Activated naive CD8-positive, alpha-beta T cell (primary cell): Measurements from ENCODE around the gene CDCA8.
"Not testable (repeated sequence)": the region's sequence is repeated elsewhere in the genome, so short reads cannot be mapped to it uniquely, and the experiment has no call there.

Source experiments
- H3K27ac Mint-ChIP-seq: one replicate; pipeline ENCODE4 v1.8.0; 2021; ENCODE audit warnings: mixed read lengths
- H3K27me3 Mint-ChIP-seq: one replicate; pipeline ENCODE4 v1.8.0; 2021; ENCODE audit warnings: mixed read lengths
- H3K36me3 Mint-ChIP-seq: one replicate; pipeline ENCODE4 v1.8.0; 2021; ENCODE audit warnings: mixed read lengths
- H3K4me1 Mint-ChIP-seq: one replicate; pipeline ENCODE4 v1.8.0; 2021; ENCODE audit warnings: low read depth, mixed read lengths
- H3K4me3 Mint-ChIP-seq: one replicate; pipeline ENCODE4 v1.8.0; 2021; ENCODE audit warnings: mild to moderate bottlenecking, mixed read lengths
- H3K9me3 Mint-ChIP-seq: one replicate; pipeline ENCODE4 v1.8.0; 2021; ENCODE audit warnings: low read depth, mixed read lengths

Gene CDCA8

DNA sequence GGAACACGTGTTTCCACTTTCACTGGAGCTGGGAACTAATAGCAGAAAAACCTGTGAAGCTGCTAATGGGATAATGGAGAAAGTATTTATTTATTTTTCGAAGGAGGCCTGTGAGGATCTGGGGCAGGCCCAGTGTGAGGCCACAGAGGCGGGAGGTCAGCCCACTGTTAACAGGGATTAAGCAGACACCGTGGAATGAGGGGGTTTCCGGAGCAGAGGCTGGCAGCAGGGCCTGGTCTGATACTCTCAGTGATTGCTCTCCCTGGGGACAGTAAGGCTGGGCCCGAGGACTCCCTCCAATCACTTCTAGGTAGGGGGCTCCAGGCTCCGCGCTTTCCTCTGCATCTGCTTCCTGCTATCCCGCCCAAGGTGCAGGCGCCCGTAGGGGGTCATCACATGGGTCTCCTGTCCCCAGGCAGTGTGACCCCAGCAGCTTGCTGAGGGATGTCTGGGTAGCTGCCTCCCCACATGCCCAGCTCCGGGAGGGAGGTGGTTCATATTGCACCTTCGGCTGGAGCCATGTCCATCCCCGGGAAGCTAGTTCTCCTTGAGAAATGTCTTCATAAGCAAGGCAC, 28.8 kb upstream of the CDCA8 start:
- H3K36me3 Mint-ChIP-seq = no peaks in the 10 kb centered on the region
- H3K27ac Mint-ChIP-seq = no peak overlapping the region
- no peaks in the 10 kb centered on the region for H3K9me3 Mint-ChIP-seq
- no peaks in the 10 kb centered on the region for H3K4me1 Mint-ChIP-seq
- no peak overlapping the region for H3K4me3 Mint-ChIP-seq
- peaks cover 1% of the 10 kb centered on the region for H3K27me3 Mint-ChIP-seq

- no peak overlapping the region for H3K4me3 Mint-ChIP-seq
- no peaks in the 10 kb centered on the region for H3K9me3 Mint-ChIP-seq
- H3K27me3 Mint-ChIP-seq = peaks cover 2% of the 10 kb centered on the region
- H3K36me3 Mint-ChIP-seq = no peaks in the 10 kb centered on the region
- peaks cover 2% of the 10 kb centered on the region for H3K4me1 Mint-ChIP-seq
- no peak overlapping the region for H3K27ac Mint-ChIP-seq
Observed at GRCh38 chr1:37666241-37666867, 26.0 kb upstream of the CDCA8 start.

DNA sequence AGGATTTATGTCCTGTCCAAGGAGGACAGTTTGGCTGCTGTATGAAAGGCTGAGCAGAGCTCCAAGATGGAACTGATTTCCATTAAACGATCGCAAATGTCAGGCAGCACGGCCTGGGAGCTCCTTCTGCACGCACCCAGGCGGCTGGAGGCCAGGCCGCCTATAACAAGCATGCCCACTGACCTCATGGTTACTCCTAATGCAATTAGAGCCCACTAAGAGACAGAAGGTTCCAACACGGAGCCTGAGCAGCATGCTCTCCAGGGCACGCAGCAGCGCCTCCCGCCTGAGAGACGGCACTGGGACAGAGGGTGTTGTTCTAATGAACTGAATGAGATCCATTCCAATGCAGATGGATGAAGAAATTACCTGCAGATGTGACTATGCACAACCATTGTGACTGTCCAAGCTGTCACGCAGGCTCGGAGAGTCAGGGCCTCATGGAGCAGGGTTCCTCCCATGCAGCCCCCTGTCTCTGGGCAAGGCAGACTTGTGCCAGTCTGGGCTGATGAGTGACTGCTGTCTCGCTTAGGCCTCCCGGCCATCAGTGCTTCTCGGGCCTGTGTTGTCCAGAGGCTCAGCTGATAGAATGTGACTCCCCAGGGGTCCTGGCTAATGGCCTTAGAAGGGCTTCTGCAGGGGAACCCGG, 25.2 kb upstream of the CDCA8 start:
- Mint-ChIP-seq H3K27ac (no peak overlapping the region), H3K36me3 (no peaks in the 10 kb centered on the region), H3K4me3 (no peak overlapping the region), H3K9me3 (no peaks in the 10 kb centered on the region), H3K4me1 (peaks cover 3% of the 10 kb centered on the region), H3K27me3 (peaks cover 6% of the 10 kb centered on the region)

- H3K27me3 Mint-ChIP-seq = peaks cover 7% of the 10 kb centered on the region
- peaks cover 20% of the 10 kb centered on the region for H3K4me1 Mint-ChIP-seq
- H3K4me3 Mint-ChIP-seq = no peak overlapping the region
- no peaks in the 10 kb centered on the region for H3K36me3 Mint-ChIP-seq
- no peak overlapping the region for H3K27ac Mint-ChIP-seq
- H3K9me3 Mint-ChIP-seq = no peaks in the 10 kb centered on the region
Observed at GRCh38 chr1:37670133-37670532, 22.2 kb upstream of the CDCA8 start.

- Mint-ChIP-seq H3K9me3 (no peaks in the 10 kb centered on the region), H3K27me3 (peaks cover 7% of the 10 kb centered on the region), H3K4me3 (no peak overlapping the region), H3K36me3 (no peaks in the 10 kb centered on the region), H3K4me1 (peaks cover 21% of the 10 kb centered on the region), H3K27ac (no peak overlapping the region)
Observed at GRCh38 chr1:37671261-37671660, 21.1 kb upstream of the CDCA8 start.

GRCh38 chr1:37672136-37672870, 20.0 kb upstream of the CDCA8 start:
- peaks cover 21% of the 10 kb centered on the region for H3K4me1 Mint-ChIP-seq
- H3K27ac Mint-ChIP-seq = no peak overlapping the region
- H3K36me3 Mint-ChIP-seq = no peaks in the 10 kb centered on the region
- H3K9me3 Mint-ChIP-seq = no peaks in the 10 kb centered on the region
- H3K27me3 Mint-ChIP-seq = peaks cover 7% of the 10 kb centered on the region
- H3K4me3 Mint-ChIP-seq = no peak overlapping the region

DNA sequence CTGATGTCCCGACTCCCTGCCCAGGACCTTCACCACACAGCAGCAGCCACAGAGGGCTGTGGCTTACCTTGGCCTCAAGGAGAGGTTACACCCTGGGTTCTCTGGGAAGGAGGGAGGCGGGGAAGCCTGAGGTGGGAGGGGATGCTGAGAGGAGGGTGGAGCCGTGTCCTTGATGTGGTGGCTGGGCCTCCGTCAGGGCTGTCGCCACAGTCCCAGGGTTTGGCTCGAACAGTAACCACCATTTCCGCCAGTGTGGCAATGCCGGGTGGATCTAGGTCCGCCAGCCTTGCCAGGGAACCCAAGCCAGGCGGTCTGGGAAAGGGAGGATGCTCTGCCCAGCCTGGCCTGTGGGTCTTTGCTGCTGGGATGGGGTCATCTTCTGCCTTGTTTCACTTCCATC, 18.4 kb upstream of the CDCA8 start:
- Mint-ChIP-seq H3K27me3 (peaks cover 7% of the 10 kb centered on the region), H3K4me3 (peak overlapping the region; percentile 64), H3K36me3 (no peaks in the 10 kb centered on the region), H3K27ac (no peak overlapping the region), H3K4me1 (peaks cover 21% of the 10 kb centered on the region), H3K9me3 (no peaks in the 10 kb centered on the region)

DNA sequence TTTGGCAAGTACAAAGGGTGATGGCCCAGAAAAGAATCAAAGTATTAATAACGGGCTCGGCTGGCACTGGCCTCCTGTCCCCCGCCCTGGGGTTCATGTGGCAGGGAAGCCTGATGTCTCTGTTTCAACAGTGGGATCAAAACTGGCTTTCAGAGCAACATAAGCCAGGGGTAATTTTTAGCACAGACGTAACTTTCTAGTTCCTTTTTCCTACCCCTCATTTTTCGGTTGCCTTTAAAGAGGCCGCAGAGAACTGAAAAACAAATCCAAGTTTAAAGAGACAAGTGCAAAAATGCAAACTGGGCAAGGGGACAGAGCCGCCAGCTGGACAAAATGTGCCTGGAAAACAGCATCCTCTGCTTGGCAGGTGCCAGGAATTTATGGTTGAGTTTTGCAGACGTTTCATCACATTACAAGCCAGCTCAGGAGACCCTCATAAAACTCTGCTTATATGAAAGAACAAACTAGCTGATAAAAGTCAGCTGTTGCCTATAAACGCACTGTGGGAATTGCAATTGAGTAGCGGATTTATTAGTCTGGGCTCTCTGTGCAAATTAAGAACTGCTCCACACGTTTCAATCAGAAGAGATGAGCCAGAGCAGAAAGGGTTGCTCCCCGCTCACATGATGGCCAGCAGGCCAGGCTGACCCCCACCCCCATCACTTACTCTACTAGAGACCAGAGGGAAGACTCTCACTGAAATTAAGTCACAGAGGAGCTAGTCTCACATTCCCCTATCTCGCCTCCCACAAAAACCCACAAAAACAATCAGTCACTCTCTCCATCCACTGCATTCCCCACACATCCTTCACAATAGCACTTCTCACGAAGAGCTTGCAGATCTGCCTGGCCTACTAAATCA, 15.8 kb upstream of the CDCA8 start:
- Mint-ChIP-seq H3K9me3 (no peaks in the 10 kb centered on the region), H3K36me3 (peaks cover 2% of the 10 kb centered on the region), H3K27ac (no peak overlapping the region), H3K27me3 (peaks cover 3% of the 10 kb centered on the region), H3K4me1 (peaks cover 18% of the 10 kb centered on the region), H3K4me3 (no peak overlapping the region)

- Mint-ChIP-seq H3K9me3 (no peaks in the 10 kb centered on the region), H3K4me1 (peaks cover 19% of the 10 kb centered on the region), H3K27me3 (peaks cover 1% of the 10 kb centered on the region), H3K36me3 (peaks cover 2% of the 10 kb centered on the region), H3K27ac (no peak overlapping the region), H3K4me3 (no peak overlapping the region)
Observed at GRCh38 chr1:37677143-37677439, 15.2 kb upstream of the CDCA8 start.

DNA sequence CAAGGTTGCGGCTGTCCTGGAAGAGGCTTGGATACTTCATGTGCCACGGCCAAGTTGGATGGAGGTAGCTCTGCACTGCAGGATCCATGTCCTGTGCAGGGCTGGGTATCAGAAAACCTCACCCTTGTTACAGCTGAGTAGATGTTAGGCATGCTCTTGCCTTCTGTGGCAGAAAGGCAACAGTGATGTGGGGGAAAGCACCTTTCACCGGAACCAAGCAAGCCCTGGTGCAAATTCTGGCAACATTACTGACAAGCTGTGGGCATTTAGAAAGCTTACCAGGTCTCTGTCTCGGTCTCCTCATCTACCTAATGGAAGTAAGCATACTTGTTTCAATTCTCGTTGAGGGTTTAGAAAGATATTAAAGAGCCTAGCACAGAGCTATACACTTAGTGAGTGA, 14.5 kb upstream of the CDCA8 start:
- H3K4me3 Mint-ChIP-seq = no peak overlapping the region
- H3K27ac Mint-ChIP-seq = no peak overlapping the region
- H3K4me1 Mint-ChIP-seq = peaks cover 22% of the 10 kb centered on the region
- no peaks in the 10 kb centered on the region for H3K9me3 Mint-ChIP-seq
- H3K27me3 Mint-ChIP-seq = no peaks in the 10 kb centered on the region
- peaks cover 2% of the 10 kb centered on the region for H3K36me3 Mint-ChIP-seq

- H3K27me3 Mint-ChIP-seq = no peaks in the 10 kb centered on the region
- H3K27ac Mint-ChIP-seq = peak overlapping the region; percentile 73
- peaks cover 8% of the 10 kb centered on the region for H3K4me1 Mint-ChIP-seq
- no peaks in the 10 kb centered on the region for H3K9me3 Mint-ChIP-seq
- no peak overlapping the region for H3K4me3 Mint-ChIP-seq
- H3K36me3 Mint-ChIP-seq = peaks cover 2% of the 10 kb centered on the region
Observed at GRCh38 chr1:37680933-37681332, 11.4 kb upstream of the CDCA8 start.

GRCh38 chr1:37682334-37682987, 9.9 kb upstream of the CDCA8 start:
- H3K27me3 Mint-ChIP-seq = no peaks in the 10 kb centered on the region
- H3K27ac Mint-ChIP-seq = no peak overlapping the region
- peaks cover 8% of the 10 kb centered on the region for H3K4me1 Mint-ChIP-seq
- no peaks in the 10 kb centered on the region for H3K9me3 Mint-ChIP-seq
- peaks cover 2% of the 10 kb centered on the region for H3K36me3 Mint-ChIP-seq
- H3K4me3 Mint-ChIP-seq = no peak overlapping the region

GRCh38 chr1:37684182-37684581, 8.1 kb upstream of the CDCA8 start:
- H3K27ac Mint-ChIP-seq = peak overlapping the region; percentile 11
- not testable (repeated sequence) for H3K36me3 Mint-ChIP-seq, H3K27me3 Mint-ChIP-seq, H3K4me3 Mint-ChIP-seq, H3K9me3 Mint-ChIP-seq
- H3K4me1 Mint-ChIP-seq = peaks cover 21% of the 10 kb centered on the region

DNA sequence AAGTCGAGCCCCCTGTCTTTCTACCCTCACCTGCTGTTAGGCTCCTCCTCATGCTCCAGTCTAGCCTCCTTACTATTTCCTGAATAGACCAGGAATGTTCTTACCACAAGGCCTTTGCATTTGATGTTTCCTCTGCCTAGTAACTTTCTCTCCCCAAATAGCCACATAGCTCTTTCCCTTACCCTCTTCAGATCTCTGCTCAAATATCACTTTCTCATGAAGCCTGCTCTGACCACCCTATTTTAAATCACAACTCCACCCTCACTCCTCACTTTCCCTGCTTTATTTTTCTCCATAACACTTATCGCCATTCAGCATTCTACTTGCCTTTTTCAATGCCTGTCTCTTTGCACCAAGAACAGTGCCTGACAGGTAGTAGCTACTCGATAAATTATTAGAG, 6.6 kb upstream of the CDCA8 start:
- Mint-ChIP-seq H3K4me1 (peaks cover 30% of the 10 kb centered on the region), H3K36me3 (peaks cover 6% of the 10 kb centered on the region)

More for the DNA sequence above, 6.6 kb upstream of the CDCA8 start:
- Mint-ChIP-seq H3K27ac (peak overlapping the region; percentile 38), H3K9me3 (no peaks in the 10 kb centered on the region), H3K27me3 (no peaks in the 10 kb centered on the region), H3K4me3 (no peak overlapping the region)
